Ovary (tissue), 3 donors: ENCODE data around the gene TENM4.

Experiments
- CTCF ChIP-seq, 3 donors: fragments of 450-650 bp in 2 of 3; fragments of 200-600 bp in 1 of 3; IDR thresholded peaks; one replicate each; pipeline versions ENCODE4 v1.5.1 to v1.8.0; 2016 to 2022; ENCODE audit warnings: antibody characterized with exemption in 3 of 3, mild to moderate bottlenecking in 1 of 3
- EP300 ChIP-seq: sonication (generic); formaldehyde crosslinking; IDR thresholded peaks from one replicate; pipeline ENCODE4 v1.6.1; 2017; ENCODE audit warnings: antibody characterized with exemption
- POLR2A ChIP-seq: fragments of 450-650 bp; IDR thresholded peaks from one replicate; pipeline ENCODE4 v1.6.1; 2017; ENCODE audit warnings: antibody characterized with exemption, mild to moderate bottlenecking, moderate library complexity
- donor health status: DM: no; HTN: no; CAD: no.

- no peak for TF ChIP-seq EP300
- no peak for TF ChIP-seq CTCF (IDR thresholded peaks at IDR 0.05)
- no peak for TF ChIP-seq POLR2A
Measured at GRCh38 chr11:79117488-79117887, 323.3 kb downstream of the TENM4 start.
